ENCODE measurements around the gene RBM8A. TPM values are rescaled to one million over a fixed set of nuclear protein-coding genes. Genes with fewer than 3 reads are reported as not detected.

Gene RBM8A
- total and polyA plus RNA-seq, 4 donors, result 48.8 to 66.2 (median 57.5) TPM

DNA sequence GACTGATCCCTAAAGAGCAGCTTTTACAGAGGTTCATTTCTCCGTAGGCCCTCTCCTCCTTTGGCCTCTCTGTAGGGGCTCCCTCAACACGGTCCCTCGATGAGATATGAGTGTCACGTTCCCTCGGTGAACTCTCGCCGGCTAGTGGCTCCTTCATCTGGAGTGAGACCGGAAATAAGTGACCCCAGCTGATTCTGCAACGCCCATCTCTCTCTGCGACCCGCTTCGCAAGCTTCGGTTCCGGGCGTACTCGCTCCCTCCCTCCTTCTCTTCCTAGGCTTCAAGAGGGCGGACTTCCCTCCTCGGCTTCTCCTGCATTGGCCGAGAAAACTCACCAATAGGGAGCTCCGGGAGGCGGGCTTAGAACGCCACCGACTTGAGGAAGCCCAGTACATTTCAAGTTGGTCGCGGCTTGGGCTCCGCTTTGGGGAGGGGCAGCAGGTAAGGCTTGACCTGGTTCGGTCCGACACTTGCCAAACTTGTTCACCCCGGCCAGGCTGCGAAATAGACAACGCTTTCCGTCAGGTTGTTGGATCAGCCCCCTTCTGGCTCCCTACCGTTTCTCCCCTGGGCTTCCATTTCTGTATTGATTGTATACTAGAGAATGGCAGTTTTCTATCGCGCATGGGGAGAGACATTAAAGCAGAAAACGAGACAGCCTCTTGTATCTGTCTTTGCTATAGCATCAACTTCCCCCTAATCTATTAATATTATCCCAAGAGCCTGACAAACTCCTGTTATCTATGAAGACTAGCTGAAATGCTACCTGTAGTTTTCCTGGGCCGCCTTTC is 37.2 kb upstream of the RBM8A start, which contains the start of the genes ANKRD34A and POLR3GL:
ANKRD34A (minus strand) TSS at position 248 of the 791 bp plus-strand sequence. CDS start 2,816 bp downstream, outside the sequence.
POLR3GL (plus strand) TSS at position 363 of the 791 bp plus-strand sequence. CDS start 10,176 bp downstream, outside the sequence.
- under 1% methylated on average over 37 of the region's 37 CpGs for WGBS
- Histone ChIP-seq H3K9ac (ENCODE audit: low read depth in 1 of 2, low read length in 2 of 2) (peak within 1 kb of the TSS; percentile 69 to 93), H3K27ac (ENCODE audit: low read depth in 1 of 2, low read length in 2 of 2) (peak within 1 kb of the TSS; percentile 77 to 81), H3K36me3 (ENCODE audit: control insufficient read depth in 4 of 4, insufficient read depth in 3 of 4, low read depth in 1 of 4, low read length in 3 of 4) (no peaks in the 10 kb centered on the region), H3K9me3 (ENCODE audit: control insufficient read depth in 4 of 4, low read length in 3 of 4) (peaks cover 0 to 3% (median under 1%) of the 10 kb centered on the region in 4 donors), H3K4me1 (ENCODE audit: control insufficient read depth in 4 of 4, insufficient read depth in 4 of 4, low read length in 3 of 4) (peaks cover 8 to 50% (median 35%) of the 10 kb centered on the region in 4 donors), H3K4me3 (ENCODE audit: low read depth in 1 of 3, low read length in 3 of 3) (peak within 1 kb of the TSS; percentile 64 to 92 (median 82)), H3K27me3 (ENCODE audit: control insufficient read depth in 4 of 4, insufficient read depth in 4 of 4, low read length in 3 of 4) (no peaks in the 10 kb centered on the region)
- TF ChIP-seq FOXA2 (IDR thresholded peaks at IDR 0.05) (no peak), RAD21 (IDR thresholded peaks at IDR 0.05) (peak; percentile 51 to 54), JUND (IDR thresholded peaks at IDR 0.05) (peak; percentile 14 to 64), GABPA (IDR thresholded peaks at IDR 0.05 in 1 of 2, conservative IDR thresholded peaks at IDR 0.05 in 1 of 2) (peak; percentile 23 to 78), RXRA (IDR thresholded peaks at IDR 0.05) (peak; percentile 61 to 80), HNF4G (IDR thresholded peaks at IDR 0.05) (no peak), HNF4A (conservative IDR thresholded peaks at IDR 0.05) (peak; percentile 38 to 67), TAF1 (conservative IDR thresholded peaks at IDR 0.05) (peak; percentile 81), YY1 (IDR thresholded peaks at IDR 0.05) (peak; percentile 94), SP1 (IDR thresholded peaks at IDR 0.05) (peak; percentile 75), EGR1 (IDR thresholded peaks at IDR 0.05; ENCODE audit: low read depth in 2 of 2) (no peak), FOXA1 (IDR thresholded peaks at IDR 0.05) (no peak), NR2F2 (IDR thresholded peaks at IDR 0.05) (peak; percentile 39)
- TF ChIP-seq, protein P1, sequence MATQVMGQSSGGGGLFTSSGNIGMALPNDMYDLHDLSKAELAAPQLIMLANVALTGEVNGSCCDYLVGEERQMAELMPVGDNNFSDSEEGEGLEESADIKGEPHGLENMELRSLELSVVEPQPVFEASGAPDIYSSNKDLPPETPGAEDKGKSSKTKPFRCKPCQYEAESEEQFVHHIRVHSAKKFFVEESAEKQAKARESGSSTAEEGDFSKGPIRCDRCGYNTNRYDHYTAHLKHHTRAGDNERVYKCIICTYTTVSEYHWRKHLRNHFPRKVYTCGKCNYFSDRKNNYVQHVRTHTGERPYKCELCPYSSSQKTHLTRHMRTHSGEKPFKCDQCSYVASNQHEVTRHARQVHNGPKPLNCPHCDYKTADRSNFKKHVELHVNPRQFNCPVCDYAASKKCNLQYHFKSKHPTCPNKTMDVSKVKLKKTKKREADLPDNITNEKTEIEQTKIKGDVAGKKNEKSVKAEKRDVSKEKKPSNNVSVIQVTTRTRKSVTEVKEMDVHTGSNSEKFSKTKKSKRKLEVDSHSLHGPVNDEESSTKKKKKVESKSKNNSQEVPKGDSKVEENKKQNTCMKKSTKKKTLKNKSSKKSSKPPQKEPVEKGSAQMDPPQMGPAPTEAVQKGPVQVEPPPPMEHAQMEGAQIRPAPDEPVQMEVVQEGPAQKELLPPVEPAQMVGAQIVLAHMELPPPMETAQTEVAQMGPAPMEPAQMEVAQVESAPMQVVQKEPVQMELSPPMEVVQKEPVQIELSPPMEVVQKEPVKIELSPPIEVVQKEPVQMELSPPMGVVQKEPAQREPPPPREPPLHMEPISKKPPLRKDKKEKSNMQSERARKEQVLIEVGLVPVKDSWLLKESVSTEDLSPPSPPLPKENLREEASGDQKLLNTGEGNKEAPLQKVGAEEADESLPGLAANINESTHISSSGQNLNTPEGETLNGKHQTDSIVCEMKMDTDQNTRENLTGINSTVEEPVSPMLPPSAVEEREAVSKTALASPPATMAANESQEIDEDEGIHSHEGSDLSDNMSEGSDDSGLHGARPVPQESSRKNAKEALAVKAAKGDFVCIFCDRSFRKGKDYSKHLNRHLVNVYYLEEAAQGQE (IDR thresholded peaks at IDR 0.05), result peak; percentile 82
- TF ChIP-seq, protein P2, sequence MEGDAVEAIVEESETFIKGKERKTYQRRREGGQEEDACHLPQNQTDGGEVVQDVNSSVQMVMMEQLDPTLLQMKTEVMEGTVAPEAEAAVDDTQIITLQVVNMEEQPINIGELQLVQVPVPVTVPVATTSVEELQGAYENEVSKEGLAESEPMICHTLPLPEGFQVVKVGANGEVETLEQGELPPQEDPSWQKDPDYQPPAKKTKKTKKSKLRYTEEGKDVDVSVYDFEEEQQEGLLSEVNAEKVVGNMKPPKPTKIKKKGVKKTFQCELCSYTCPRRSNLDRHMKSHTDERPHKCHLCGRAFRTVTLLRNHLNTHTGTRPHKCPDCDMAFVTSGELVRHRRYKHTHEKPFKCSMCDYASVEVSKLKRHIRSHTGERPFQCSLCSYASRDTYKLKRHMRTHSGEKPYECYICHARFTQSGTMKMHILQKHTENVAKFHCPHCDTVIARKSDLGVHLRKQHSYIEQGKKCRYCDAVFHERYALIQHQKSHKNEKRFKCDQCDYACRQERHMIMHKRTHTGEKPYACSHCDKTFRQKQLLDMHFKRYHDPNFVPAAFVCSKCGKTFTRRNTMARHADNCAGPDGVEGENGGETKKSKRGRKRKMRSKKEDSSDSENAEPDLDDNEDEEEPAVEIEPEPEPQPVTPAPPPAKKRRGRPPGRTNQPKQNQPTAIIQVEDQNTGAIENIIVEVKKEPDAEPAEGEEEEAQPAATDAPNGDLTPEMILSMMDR (IDR thresholded peaks at IDR 0.05; ENCODE audit: low read depth, low read length, missing input control), result no peak
- TF ChIP-seq, protein P3, sequence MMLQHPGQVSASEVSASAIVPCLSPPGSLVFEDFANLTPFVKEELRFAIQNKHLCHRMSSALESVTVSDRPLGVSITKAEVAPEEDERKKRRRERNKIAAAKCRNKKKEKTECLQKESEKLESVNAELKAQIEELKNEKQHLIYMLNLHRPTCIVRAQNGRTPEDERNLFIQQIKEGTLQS (IDR thresholded peaks at IDR 0.05), result peak; percentile 43
- TF ChIP-seq, protein P4, sequence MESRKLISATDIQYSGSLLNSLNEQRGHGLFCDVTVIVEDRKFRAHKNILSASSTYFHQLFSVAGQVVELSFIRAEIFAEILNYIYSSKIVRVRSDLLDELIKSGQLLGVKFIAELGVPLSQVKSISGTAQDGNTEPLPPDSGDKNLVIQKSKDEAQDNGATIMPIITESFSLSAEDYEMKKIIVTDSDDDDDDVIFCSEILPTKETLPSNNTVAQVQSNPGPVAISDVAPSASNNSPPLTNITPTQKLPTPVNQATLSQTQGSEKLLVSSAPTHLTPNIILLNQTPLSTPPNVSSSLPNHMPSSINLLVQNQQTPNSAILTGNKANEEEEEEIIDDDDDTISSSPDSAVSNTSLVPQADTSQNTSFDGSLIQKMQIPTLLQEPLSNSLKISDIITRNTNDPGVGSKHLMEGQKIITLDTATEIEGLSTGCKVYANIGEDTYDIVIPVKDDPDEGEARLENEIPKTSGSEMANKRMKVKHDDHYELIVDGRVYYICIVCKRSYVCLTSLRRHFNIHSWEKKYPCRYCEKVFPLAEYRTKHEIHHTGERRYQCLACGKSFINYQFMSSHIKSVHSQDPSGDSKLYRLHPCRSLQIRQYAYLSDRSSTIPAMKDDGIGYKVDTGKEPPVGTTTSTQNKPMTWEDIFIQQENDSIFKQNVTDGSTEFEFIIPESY (IDR thresholded peaks at IDR 0.05), result peak; percentile 10
- TF ChIP-seq, protein P5, sequence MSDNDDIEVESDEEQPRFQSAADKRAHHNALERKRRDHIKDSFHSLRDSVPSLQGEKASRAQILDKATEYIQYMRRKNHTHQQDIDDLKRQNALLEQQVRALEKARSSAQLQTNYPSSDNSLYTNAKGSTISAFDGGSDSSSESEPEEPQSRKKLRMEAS (IDR thresholded peaks at IDR 0.05), result peak; percentile 26
- DNase-seq (ENCODE audit: low spot score), result peak; percentile 92
